HepG2 (cell line): ENCODE measurements around the gene HLCS. TPM values are rescaled to one million over a fixed set of nuclear protein-coding genes. Genes with fewer than 3 reads are reported as not detected.

Experiments used
- ATAC-seq: fragments of 200-7000 bp; cut with Tn5 transposase; 3 replicates; pipeline ENCODE4 v1.9.1; 2020; ENCODE audit warnings: mild to moderate bottlenecking, moderate library complexity
- BruUV-seq: library from RNA; stranded (reverse); fragments of 400-500 nt; replicated peaks from 2 replicates; lab custom pipeline; 2021; lab: Mats Ljungman, UMichigan
- CTCF ChIA-PET: fragments of 300-600 bp; formaldehyde crosslinking; extraction: SDS; loops from one replicate; lab custom pipeline; 2021; ENCODE audit warnings: low total read pairs, inconsistent platforms, low intra/inter-chr PET ratio; lab: Yijun Ruan, JAX
- POLR2A ChIA-PET: fragments of 350-600 bp; sonication (Branson Sonifier 250); formaldehyde crosslinking; loops from one replicate; lab custom pipeline; 2020; ENCODE audit warnings: antibody characterized with exemption, inconsistent platforms; lab: Yijun Ruan, JAX
- DNase-seq: peaks from one replicate; pipeline ENCODE4 v3.0.0-alpha.2; 2015; ENCODE audit warnings: low spot score
- FAIRE-seq: peaks from 3 replicates; lab custom pipeline; 2011; peaks lifted over from hg19 to GRCh38; lab: Jason Lieb, UNC
- H2AFZ ChIP-seq: one replicate; pipeline ENCODE4 v1.6.1; 2011; ENCODE audit warnings: low read length, inconsistent platforms
- H3K27ac ChIP-seq: fragments of 300-600 bp; 3 replicates; pipeline ENCODE4 v1.8.0; 2011; ENCODE audit warnings: mixed run types, mild to moderate bottlenecking, mixed read lengths, low read length, inconsistent platforms; ENCODE audit not compliant: insufficient read depth; ENCODE audit errors: extremely low read length
- H3K27me3 ChIP-seq, 2 experiments: fragments of 200-600 bp in 1 of 2; 2 replicates in 1 of 2; 3 replicates in 1 of 2; pipeline versions ENCODE4 v1.6.0 to v1.8.0; 2011; ENCODE audit warnings: low read length in 2 of 2, mild to moderate bottlenecking in 2 of 2, moderate library complexity in 2 of 2, inconsistent platforms in 1 of 2; ENCODE audit not compliant: insufficient read depth in 2 of 2, control insufficient read depth in 1 of 2
- H3K36me3 ChIP-seq, 2 experiments: fragments of 200-600 bp in 1 of 2; replicated peaks in 1 of 2; 2 replicates in 1 of 2; 3 replicates in 1 of 2; pipeline versions ENCODE4 v1.5.1 to v1.8.0; 2011; ENCODE audit warnings: low read length in 2 of 2, inconsistent platforms in 1 of 2; ENCODE audit not compliant: insufficient read depth in 2 of 2, control insufficient read depth in 1 of 2
- H3K4me1 ChIP-seq: 2 replicates; pipeline ENCODE4 v1.5.1; 2012; ENCODE audit warnings: low read length, inconsistent platforms; ENCODE audit not compliant: insufficient read depth
- H3K4me2 ChIP-seq: 2 replicates; pipeline ENCODE4 v1.6.0; 2011; ENCODE audit warnings: low read depth, low read length, inconsistent platforms
- H3K4me3 ChIP-seq, 3 experiments: fragments of 200-600 bp in 1 of 3; sonication (generic), shearing (Covaris generic) in 1 of 3; replicated peaks in 1 of 3; 2 replicates each; pipeline ENCODE4 v1.5.1; 2011 to 2016; ENCODE audit warnings: low read length in 3 of 3, inconsistent platforms in 2 of 3, low read depth in 2 of 3, mild to moderate bottlenecking in 2 of 3, control low read depth in 1 of 3, mixed read lengths in 1 of 3; ENCODE audit not compliant: insufficient read depth in 1 of 3
- H3K79me2 ChIP-seq: one replicate; pipeline ENCODE4 v1.6.1; 2011; ENCODE audit warnings: low read length, inconsistent platforms; ENCODE audit not compliant: insufficient read depth
- H3K9ac ChIP-seq: 2 replicates; pipeline ENCODE4 v1.6.0; 2011; ENCODE audit warnings: mild to moderate bottlenecking, low read depth, low read length, inconsistent platforms; ENCODE audit not compliant: insufficient read depth
- H3K9me3 ChIP-seq: 2 replicates; pipeline ENCODE4 v1.5.1; 2012; ENCODE audit warnings: mild to moderate bottlenecking, low read length
- H4K20me1 ChIP-seq: 2 replicates; pipeline ENCODE4 v1.6.0; 2011; ENCODE audit warnings: inconsistent platforms, mild to moderate bottlenecking, low read length, moderate library complexity; ENCODE audit not compliant: insufficient read depth
- ATF4 ChIP-seq, 2 experiments: fragments of 450-650 bp in 1 of 2; sonication (generic) in 1 of 2; formaldehyde crosslinking; IDR thresholded peaks; 2 replicates each; pipeline versions ENCODE4 v1.5.0 to v1.8.0; 2020 to 2022; ENCODE audit warnings: mild to moderate bottlenecking in 1 of 2, missing genetic modification reagents in 1 of 2
- ATF7-NPFF ChIP-seq: sonication (generic); formaldehyde crosslinking; IDR thresholded peaks from 2 replicates; pipeline ENCODE4 v1.8.1; 2023; ENCODE audit warnings: mild to moderate bottlenecking, low read depth, missing genetic modification reagents, moderate library complexity
- CEBPB ChIP-seq: IDR thresholded peaks from 2 replicates; pipeline ENCODE4 v1.6.1; 2011; ENCODE audit warnings: low read depth, low read length, improper control_type of control experiment, borderline replicate concordance
- CEBPG ChIP-seq: IDR thresholded peaks from 2 replicates; pipeline ENCODE4 v1.6.1; 2016
- GFI1 ChIP-seq: sonication (generic); formaldehyde crosslinking; IDR thresholded peaks from 2 replicates; pipeline ENCODE4 v1.5.0; 2020; ENCODE audit warnings: missing genetic modification reagents, mild to moderate bottlenecking, borderline replicate concordance
- HNRNPL ChIP-seq: fragments of 200-400 bp; formaldehyde crosslinking; IDR thresholded peaks from 2 replicates; pipeline ENCODE4 v1.6.1; 2017; ENCODE audit warnings: mild to moderate bottlenecking, low read depth, low read length
- NPAS2 ChIP-seq: sonication (generic); formaldehyde crosslinking; IDR thresholded peaks from 2 replicates; pipeline ENCODE4 v1.8.0; 2022; ENCODE audit warnings: mild to moderate bottlenecking, missing genetic modification reagents, borderline replicate concordance
- THAP11 ChIP-seq: IDR thresholded peaks from 2 replicates; pipeline ENCODE4 v1.6.1; 2016; ENCODE audit warnings: missing biosample characterization, missing genetic modification reagents
- ZNF646 ChIP-seq: sonication (generic); formaldehyde crosslinking; IDR thresholded peaks from 2 replicates; pipeline ENCODE4 v1.9.0; 2021; ENCODE audit warnings: mild to moderate bottlenecking, missing genetic modification reagents
- ZNF713 ChIP-seq: sonication (generic); formaldehyde crosslinking; IDR thresholded peaks from 2 replicates; pipeline ENCODE4 v1.4.0; 2020; ENCODE audit warnings: mild to moderate bottlenecking, missing genetic modification reagents
- WGBS: methylation state at CpG from one replicate; pipeline ENCODE4 v1.1.6; 2017; ENCODE audit warnings: low lambda C conversion rate; 5-methylcytosine and 5-hydroxymethylcytosine counted together
- in situ Hi-C: cut with HindIII; loops from 2 replicates; pipeline ENCODE4 v1.10.0; 2017; ENCODE audit warnings: low pct_unique_long_range_greater_than_20kb; ENCODE audit not compliant: extremely low pct_ligation_motif_present
- intact Hi-C: fragments of 100-400 bp; cut with micrococcal nuclease; formaldehyde crosslinking; loops from one replicate; pipeline ENCODE4 v1.10.0; 2022; ENCODE audit not compliant: unreplicated experiment
- polyA plus RNA-seq, 8 experiments: library from polyadenylated mRNA; depleted of rRNA in 3 of 8; stranded (reverse) in 7 of 8; unstranded in 1 of 8; fragments of >200 nt; fragmentation: Illumina TruSeq in 4 of 8; extraction: Trizol in 4 of 8; gene quantifications; 2 replicates each; pipeline versions ENCODE4 v1.2.1 to v1.2.3, GENCODE V29; 2011 to 2016; ENCODE audit warnings: low read depth in 4 of 8, missing spikeins in 1 of 8, mixed read lengths in 1 of 8; ENCODE audit not compliant: insufficient read depth in 1 of 8
- total RNA-seq, 5 experiments: library from RNA; depleted of rRNA; stranded (reverse); fragments of >200 nt; fragmentation: Illumina TruSeq; extraction: Trizol; gene quantifications; 2 replicates each; pipeline ENCODE4 v1.2.3, GENCODE V29; 2016; ENCODE audit warnings: low read depth in 1 of 5

HLCS gene
- total and polyA plus RNA-seq, 2 of the 13 experiments (the other 11 are each of a cell fraction or from before 2014, with no cell fraction given) = 7.9 to 12.3 TPM

GRCh38 chr21:36964827-36965719 lies 1.4 kb downstream of the HLCS start:
- Histone ChIP-seq H3K4me1 (peaks cover 25% of the 10 kb centered on the region), H3K9me3 (no peaks in the 10 kb centered on the region), H2AFZ (no peak overlapping the region), H3K4me3 (peak overlapping the region; percentile 83 to 88 (median 83)), H3K27me3 (no peaks in the 10 kb centered on the region), H3K27ac (peak overlapping the region; percentile 77), H3K36me3 (peaks cover 3 to 13% of the 10 kb centered on the region in 2 experiments), H3K9ac (peak overlapping the region; percentile 89), H3K79me2 (peaks cover 9% of the 10 kb centered on the region), H3K4me2 (peak overlapping the region; percentile 85), H4K20me1 (no peaks in the 10 kb centered on the region)
- intact Hi-C loops = no loop called here
- no peak for TF ChIP-seq NPAS2 (CRISPR knock-in tag)
- TF ChIP-seq THAP11 = 0 out of 2 replicates have a peak, but pooled peaks have one; percentile 4
- TF ChIP-seq HNRNPL = no peak
- TF ChIP-seq ATF4 (CRISPR knock-in tag; IDR thresholded peaks at IDR 0.05) = peak in 1 of 2 experiments; percentile 86; a peak in 2 of 4 replicates
- TF ChIP-seq CEBPB = peak; percentile 56; the same call in 1 of the 2 replicates
- 0 out of 2 replicates have a peak, but pooled peaks have one; percentile 12 for TF ChIP-seq ATF7-NPFF (CRISPR knock-in tag)
- peak; percentile 79 for TF ChIP-seq CEBPG (CRISPR knock-in tag)
- TF ChIP-seq GFI1 (CRISPR knock-in tag) = 0 out of 2 replicates have a peak, but pooled peaks have one; percentile 6
- TF ChIP-seq ZNF646 = no peak
- no peak for TF ChIP-seq ZNF713
- TSS peak; percentile 73 for BruUV-seq
- ChIA-PET POLR2A (interaction anchor here (1.1 to 4.0 kb wide), 4 partner anchors 18 to 107 kb away, joined by 3 to 21 read pairs (median 8); partner anchors contain the start of genes PIGP and TTC3), CTCF (no interaction called here)
- in situ Hi-C loops = no loop called here
- DNase-seq (no peak), ATAC-seq (no peak), FAIRE-seq (no peak)
- 45% methylated on average over 8 of the region's 8 CpGs for WGBS
